TTC549 (cell line): ENCODE measurements around the gene PCSK5.

Experiments
- FAIRE-seq: peaks from 2 replicates; lab custom pipeline; 2012; peaks lifted over from hg19 to GRCh38; lab: Jason Lieb, UNC

The PCSK5 gene

DNA sequence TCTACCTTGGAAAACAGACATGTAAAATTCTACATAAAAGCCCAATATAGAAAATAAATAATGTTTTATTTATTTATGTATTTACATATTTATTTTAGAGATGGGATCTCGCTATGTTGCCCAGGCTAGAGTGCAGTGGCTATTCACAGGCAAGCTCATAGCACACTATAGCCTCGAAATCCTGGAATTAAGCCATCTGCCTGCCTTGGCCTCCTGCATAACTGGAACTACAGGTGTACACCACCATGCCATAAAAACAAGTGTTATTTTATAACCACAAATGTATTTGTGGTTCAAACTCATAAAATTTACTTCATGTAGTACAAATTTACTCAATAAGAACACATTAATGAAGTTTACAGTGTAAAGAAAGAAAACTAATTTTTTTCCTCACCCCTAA lies 510.7 kb downstream of the PCSK5 start:
- no peak for FAIRE-seq

DNA sequence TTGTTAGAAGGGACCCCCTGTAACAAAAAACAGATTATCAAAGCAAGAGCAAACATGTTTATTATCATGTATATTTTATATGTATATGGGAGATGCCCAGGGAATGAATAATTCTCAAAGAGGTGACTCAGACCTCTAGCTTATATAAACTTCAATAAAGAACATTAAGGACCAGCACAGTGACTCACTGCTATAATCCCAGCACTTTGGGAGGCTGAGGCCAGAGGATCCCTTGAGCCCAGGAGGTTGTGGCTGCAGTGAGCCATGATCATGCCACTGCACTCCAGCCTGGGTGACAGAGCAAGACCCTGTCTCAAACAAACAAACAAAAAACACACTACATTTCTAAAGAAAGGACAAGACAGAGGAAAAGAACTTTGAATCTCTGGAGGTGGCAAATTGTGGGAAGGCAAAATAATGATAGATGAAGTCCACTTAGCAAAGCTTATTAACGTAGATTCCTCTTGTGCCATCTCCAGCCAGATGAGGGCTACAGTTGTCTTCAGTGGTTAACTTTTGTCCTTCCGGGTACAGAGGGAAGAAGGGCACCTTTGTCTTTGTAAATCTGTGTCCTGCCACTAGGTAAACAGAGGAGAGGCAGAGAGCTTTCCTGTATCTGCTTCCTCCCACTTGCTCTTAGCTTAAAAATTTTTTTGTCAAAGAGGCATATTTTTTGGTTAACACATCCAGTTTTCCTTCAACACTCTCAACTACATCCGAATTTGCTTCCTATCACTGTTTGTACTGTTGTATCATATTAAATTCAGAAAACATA lies 511.3 kb downstream of the PCSK5 start:
- FAIRE-seq: no peak

DNA sequence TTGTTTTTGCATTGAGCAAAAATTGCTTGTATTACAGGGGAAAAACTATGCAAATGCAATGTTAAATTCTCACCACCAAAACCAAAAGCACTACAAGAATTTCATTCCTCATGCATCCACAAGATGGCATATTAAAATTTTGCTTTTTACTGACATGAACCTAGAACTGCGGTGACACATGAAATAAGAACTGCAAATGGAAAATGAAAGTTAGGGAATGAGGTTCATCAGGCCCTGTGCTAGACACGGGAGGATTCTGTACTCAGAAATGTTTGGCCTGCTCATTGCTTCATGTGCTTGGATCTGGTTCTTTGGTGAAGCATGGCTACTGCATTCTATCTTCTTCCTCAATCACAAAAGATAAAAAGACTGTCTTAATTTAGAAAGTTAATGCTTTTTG lies 512.9 kb downstream of the PCSK5 start:
- no peak for FAIRE-seq

DNA sequence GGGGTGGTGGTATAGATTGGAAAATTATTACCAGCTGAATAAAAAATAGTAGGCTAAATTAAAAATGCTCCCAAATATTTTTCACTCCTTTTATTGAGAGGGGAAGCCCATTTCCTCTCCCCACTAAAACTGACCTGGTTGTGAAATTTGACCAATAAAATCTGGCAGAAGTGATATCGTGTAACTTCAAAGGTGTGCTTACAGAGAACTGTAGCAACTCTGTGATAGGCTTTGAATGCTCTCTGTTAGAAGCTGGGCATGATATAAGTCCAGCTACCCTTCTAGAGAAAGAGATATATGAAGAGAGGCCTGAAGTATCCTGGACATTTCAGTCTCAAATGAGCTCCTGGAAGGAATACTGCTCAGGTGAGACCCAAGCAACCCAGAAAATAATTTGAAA lies 513.9 kb downstream of the PCSK5 start:
- no peak for FAIRE-seq

DNA sequence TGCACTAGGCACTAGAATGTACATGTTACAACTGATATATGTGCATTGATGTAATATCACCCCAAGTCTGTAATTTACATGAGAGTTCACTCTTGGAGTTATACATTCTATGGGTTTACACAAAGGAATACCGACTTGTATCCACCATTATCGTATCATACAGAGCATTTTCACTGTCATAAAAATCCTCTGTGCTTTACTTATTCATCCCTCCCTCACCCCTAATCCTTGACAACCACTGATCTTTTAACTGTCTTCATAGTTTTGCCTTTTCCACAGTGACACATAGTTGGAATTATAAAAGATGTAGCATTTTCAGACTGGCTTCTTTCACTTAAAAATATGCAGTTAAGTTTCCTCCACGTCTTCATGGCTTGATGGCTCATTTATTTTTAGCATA lies 514.9 kb downstream of the PCSK5 start:
- no peak for FAIRE-seq

DNA sequence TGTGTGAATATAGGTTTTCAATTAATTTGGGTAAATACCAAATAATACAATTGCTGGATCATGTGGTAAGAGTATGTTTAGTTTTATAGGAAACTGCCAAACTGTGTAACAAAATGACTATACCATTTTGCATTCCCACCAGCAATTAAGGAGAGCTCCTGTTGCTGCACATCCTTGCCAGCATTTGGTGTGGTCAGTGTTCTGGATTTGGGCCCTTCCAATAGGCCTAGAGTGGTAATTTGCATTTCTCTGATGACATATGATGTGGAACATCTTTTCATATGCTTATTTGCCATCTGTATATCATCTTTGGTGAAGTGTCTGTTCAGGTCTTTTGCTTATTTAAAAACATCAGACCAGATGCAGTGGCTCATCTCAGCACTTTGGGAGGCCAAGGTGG lies 515.4 kb downstream of the PCSK5 start:
- no peak for FAIRE-seq
